Smooth muscle cell of the umbilical artery (primary cell): ENCODE measurements around the gene SURF4. TPM values are rescaled to one million over a fixed set of nuclear protein-coding genes. Genes with fewer than 3 reads are reported as not detected.

ENCODE experiments used
- total RNA-seq: library from RNA; depleted of rRNA; stranded (reverse); fragments of >200 nt; gene quantifications from 2 replicates; pipeline ENCODE4 v1.2.3, GENCODE V29; 2014

Gene SURF4
- total RNA-seq, result 608 and 665 TPM in 2 replicates

GRCh38 chr9:133375724-133376654 lies at the start of gene SURF4, which contains the start of gene STKLD1:
Gene SURF4 (minus strand): TSS chr9:133376060. CDS start chr9:133375969, 91 bp downstream.
Gene STKLD1 (plus strand): TSS chr9:133376366. CDS start chr9:133376474, 108 bp downstream.

GRCh38 chr9:133421615-133422542 lies 46.0 kb upstream of the SURF4 start, which contains the start of gene ADAMTS13:
Gene ADAMTS13 (plus strand): TSS chr9:133422367. CDS start chr9:133422444, 77 bp downstream.

GRCh38 chr9:133417541-133418461 lies 41.9 kb upstream of the SURF4 start, which contains the start of gene REXO4:
Gene REXO4 (minus strand): TSS chr9:133418010. CDS start chr9:133417844, 166 bp downstream.

GRCh38 chr9:133356391-133357091 lies 19.3 kb downstream of the SURF4 start, which contains the start of the genes SURF1 and SURF2:
Gene SURF1 (minus strand): TSS chr9:133356487. CDS start chr9:133356453, 34 bp downstream.
Gene SURF2 (plus strand): TSS chr9:133356550. CDS start chr9:133356593, 43 bp downstream.

GRCh38 chr9:133347985-133348717 lies 27.7 kb downstream of the SURF4 start, which contains the start of the genes MED22 and RPL7A:
Gene MED22 (minus strand): TSS chr9:133348131. CDS start chr9:133346662, 1,469 bp downstream.
Gene RPL7A (plus strand): TSS chr9:133348218. CDS start chr9:133348244, 26 bp downstream.

GRCh38 chr9:133335924-133336811 lies 39.7 kb downstream of the SURF4 start, which contains the start of gene SURF6:
Gene SURF6 (minus strand): TSS chr9:133336188. CDS start chr9:133336132, 56 bp downstream.

Other genes with a start within 250 kb of the SURF4 start
- gene GBGT1, start 212.1 kb downstream of the SURF4 start, total RNA-seq, result 6.9 and 8.6 TPM in 2 replicates
- not detected in 2 replicates for gene OBP2B, start 166.8 kb downstream of the SURF4 start, total RNA-seq
- gene ABO, start 100.9 kb downstream of the SURF4 start, total RNA-seq, result not detected in 2 replicates
- 9.2 and 15.6 TPM in 2 replicates for gene SURF6, start 39.9 kb downstream of the SURF4 start, total RNA-seq
- 15.1 and 24.0 TPM in 2 replicates for gene MED22, start 27.9 kb downstream of the SURF4 start, total RNA-seq
- 1,358 and 2,141 TPM in 2 replicates for gene RPL7A, start 27.8 kb downstream of the SURF4 start, total RNA-seq
- gene SURF1, start 19.6 kb downstream of the SURF4 start, total RNA-seq, result 14.6 and 24.9 TPM in 2 replicates
- 8.9 and 11.0 TPM in 2 replicates for gene SURF2, start 19.5 kb downstream of the SURF4 start, total RNA-seq
- gene STKLD1, start 306 bp upstream of the SURF4 start, total RNA-seq, result 0.28 and 0.59 TPM in 2 replicates
- gene REXO4, start 42.0 kb upstream of the SURF4 start, total RNA-seq, result 11.3 and 18.9 TPM in 2 replicates
- gene ADAMTS13, start 46.3 kb upstream of the SURF4 start, total RNA-seq, result 1.8 and 2.8 TPM in 2 replicates
- 7.6 and 10.4 TPM in 2 replicates for gene CACFD1, start 83.9 kb upstream of the SURF4 start, total RNA-seq
- gene SLC2A6, start 103.0 kb upstream of the SURF4 start, total RNA-seq, result 33.1 and 38.3 TPM in 2 replicates
- not detected in 2 replicates for gene MYMK, start 148.9 kb upstream of the SURF4 start, total RNA-seq
- 0.83 and 4.8 TPM in 2 replicates for gene ADAMTSL2, start 158.6 kb upstream of the SURF4 start, total RNA-seq
- gene FAM163B, start 233.3 kb upstream of the SURF4 start, total RNA-seq, result 0.30 TPM in 1 of 2 replicates, not detected in the other